Stimulated activated CD4-positive, alpha-beta T cell treated with anti-CD3 and anti-CD28 coated beads, Interleukin-12 subunit alpha, Interleukin-12 subunit beta, amount 100 ng/mL, for 48 hours (primary cell): ENCODE data around the gene ZNF544.

Experiments
- DNase-seq, 3 donors: peaks; one replicate each; pipeline ENCODE4 v3.0.0-alpha.2; 2020; ENCODE audit warnings: low read depth in 2 of 3, low spot score in 1 of 3

The ZNF544 gene

DNA sequence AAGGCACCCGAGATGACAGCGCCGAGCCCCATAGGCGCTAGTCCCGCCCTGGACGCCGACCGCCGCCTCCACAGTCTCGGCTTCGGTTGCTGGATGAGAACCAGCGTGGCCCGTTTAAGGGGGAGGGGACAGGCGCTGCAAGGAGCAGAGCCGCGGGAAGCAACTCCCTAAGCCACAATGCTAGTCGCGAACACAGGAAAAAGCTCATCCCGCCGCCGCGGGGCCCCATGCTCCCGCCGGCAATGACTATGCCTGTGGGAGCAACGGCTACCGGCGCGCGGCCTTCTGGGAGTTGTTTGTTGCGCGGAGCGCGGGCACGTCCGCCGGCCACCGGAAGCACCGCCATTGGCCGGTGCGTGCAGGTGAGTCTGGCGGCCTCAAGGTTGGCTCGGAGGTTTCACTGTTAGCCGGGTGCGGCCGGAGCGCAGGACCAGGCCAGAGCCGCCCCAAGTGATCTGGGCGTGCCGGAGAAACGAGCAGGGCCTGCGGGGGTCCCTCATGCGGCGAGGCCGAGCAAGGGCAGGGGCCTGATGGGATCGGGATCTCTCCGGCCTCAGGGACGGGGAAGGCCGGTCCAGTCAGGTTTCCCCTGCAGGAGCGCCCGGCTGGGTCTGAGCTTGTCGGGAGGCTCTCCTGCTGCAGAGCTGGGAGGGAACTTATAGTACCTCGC is at the start of gene ZNF544:
Gene ZNF544 (plus strand): TSS at position 330 of the 670 bp plus-strand sequence. CDS start 15,110 bp downstream, outside the sequence.
- peak; percentile 52 to 73 (median 53) for DNase-seq

DNA sequence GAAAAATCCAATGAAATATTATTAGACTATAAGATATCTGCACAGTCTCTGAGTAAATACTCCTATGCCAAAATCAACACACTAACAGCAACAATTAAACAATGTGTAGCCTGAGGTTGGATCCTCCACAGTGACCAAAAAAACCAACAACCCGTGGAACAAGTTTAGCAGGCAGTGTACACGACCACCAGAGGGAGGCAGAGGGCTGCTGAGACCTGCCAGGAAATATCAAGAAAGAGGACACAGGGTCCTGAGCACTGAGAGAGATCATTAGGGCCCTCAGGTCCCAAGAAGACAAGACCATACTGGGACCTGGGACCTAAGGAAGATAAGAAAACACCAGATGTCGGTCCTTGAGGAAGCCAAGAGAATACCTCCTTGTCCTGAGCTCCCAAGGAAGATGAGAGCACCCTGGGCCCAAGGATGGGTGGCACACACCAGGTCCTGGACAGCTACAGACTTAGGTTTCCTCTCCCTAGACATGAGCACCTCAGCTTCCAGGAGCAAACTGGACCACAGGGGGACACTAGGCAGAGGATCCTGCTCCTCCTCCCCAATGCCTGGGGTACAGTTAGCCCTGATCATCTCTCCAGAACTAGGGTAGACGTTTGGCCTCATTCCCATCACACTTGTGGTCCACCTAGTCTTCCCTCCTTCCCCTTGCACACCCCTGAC is 46.7 kb upstream of the ZNF544 start:
- DNase-seq = peak; percentile 40 to 58 (median 49)

DNA sequence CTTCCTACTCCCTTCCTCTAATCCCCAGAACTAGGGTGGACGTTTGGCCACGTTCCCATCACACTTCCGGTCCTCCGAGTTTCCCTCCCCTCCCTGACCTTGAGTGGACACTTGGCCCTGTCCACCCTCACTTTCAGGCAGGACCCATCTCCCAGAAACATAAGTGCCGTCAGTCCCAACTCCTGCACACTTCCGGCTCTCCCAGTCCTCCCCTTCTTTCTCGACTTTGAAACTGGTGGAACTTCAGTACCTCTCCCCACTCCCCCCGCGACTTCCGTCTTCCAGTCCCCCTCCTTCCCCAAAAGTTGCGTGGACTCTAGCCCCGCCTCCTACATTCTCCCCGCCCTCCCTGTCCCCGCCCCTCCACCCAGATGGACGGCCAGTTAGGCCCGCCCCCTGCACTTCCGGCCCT is 46.1 kb upstream of the ZNF544 start:
- DNase-seq = peak in 2 of 3 donors; percentile 79 to 80

DNA sequence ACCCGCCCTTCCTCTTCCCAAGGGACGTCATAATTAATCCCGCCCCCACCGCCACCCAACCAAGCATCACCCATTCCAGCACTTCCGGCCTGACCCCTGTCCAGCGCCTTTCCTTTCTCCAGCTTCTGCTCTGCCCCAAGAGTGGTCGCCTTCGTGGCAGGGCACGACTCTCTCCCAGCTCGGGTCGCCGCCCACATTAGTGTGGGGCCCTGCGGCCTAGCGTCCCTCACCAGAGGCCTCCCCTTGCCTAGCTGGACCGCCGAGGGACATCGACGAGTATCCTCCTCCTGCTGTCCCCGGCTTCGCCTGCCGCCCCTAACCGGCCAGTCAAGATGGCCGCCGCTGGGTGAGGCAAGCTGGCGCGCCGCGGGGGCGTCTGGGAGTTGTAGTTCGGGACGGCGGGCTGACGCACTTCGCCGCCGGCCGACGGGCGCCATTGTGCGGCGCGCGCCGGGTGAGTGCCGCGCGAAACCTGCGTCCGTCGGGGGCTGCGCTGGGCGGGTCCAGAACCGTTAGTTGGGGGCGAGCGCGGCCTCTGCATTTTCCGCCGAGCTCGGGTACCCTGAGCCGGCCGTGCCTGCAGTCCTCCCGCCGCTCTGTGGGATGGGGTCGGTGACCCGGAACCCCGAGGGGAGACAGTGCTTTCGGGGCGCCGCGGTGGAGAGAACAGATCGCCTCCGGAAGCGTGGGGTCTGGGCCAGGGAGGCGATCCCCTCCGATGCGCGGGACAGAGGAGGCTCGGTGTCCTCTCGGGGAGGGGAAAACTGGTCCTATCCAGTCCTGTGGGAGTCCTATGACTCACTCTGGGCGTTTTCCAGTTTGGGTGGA is 45.5 kb upstream of the ZNF544 start, which contains the start of gene ZNF274:
Gene ZNF274 (plus strand): TSS at position 73 of the 828 bp plus-strand sequence. CDS start 905 bp downstream, outside the sequence.
- DNase-seq = peak; percentile 87 to 94 (median 89)

DNA sequence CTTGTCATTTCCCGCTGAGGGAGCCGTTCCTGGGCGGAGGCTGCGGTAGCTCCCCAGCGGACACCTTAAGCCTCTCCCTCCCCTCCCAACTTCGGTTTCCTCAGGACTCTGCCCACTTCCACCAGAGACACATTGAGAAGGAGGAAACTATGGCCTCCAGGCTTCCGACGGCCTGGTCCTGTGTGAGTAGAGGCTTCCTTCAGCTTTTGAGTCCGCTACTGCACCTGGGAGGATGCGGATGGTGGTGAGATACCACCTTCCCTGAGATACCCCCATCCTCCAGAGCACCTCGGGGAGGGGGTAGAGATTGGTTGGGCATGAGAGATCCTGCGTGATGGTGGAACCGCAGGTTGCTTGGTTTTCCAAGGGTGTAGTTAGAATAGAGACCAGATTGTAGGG is 44.9 kb upstream of the ZNF544 start:
- no peak for DNase-seq

DNA sequence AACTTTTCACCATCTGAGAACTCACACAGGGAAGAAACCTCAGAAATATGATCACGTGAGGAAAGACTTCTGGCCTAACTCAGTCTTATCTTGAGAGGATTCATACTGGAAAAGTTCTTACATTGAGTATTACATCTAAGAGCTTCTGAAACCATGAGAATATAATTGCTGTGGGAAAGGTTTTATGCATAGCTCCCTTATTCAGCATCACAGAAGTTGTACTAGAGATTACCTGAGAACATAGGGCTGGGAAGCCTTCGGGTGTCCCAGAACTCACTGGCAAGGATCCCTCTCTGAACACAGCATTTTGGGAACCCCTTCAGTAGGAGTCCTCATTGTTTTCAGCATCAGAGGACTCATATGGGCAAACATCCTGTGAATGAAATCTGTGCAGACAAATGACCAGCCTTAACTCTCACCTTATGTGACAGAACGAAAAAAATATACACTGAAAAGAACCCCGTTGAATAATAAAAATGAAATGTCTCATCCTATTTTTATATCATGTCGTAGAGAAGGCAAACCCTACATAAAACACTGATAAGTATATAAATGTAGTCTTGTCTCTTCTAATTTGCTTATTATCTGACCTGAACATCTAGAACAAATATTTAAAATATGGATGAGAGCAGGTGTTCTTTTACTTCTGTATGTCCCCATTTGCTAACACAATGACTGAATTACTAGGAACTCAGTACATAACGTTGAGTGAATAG is 31.7 kb upstream of the ZNF544 start:
- peak in 1 of 3 donors; percentile 3 for DNase-seq

DNA sequence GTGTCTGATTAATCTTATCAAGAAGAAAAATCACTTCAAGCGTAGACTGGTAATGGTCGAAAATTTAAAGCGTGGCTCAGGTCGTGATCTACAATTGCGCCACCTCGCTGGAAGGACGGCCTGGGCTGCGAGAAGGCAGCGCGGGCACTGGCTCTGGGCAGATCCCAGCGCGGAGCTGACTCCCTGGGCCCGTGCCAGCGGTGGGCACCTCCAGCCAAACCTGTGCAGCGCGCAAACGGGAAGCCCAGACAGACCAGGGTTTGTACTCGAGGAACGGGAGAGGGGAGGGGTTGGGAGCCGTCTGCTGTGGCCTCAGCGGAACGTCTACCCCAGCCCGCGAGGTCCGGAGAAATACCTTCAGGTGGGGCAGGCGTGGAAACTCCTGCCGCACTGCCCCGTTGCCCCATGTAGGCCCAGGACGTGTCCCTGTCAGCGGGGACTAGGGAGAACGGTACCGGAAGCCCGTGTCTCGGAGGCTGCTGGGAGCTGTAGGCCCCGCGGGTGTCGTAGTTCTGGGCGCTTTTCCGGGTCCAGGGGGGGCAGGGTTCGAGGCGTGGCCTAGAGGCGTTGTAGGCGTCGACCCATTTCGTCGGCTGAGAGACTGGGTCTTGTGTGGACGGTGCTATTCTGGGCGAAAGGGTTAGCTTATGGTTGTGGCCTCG is 24.8 kb upstream of the ZNF544 start:
- DNase-seq = no peak

DNA sequence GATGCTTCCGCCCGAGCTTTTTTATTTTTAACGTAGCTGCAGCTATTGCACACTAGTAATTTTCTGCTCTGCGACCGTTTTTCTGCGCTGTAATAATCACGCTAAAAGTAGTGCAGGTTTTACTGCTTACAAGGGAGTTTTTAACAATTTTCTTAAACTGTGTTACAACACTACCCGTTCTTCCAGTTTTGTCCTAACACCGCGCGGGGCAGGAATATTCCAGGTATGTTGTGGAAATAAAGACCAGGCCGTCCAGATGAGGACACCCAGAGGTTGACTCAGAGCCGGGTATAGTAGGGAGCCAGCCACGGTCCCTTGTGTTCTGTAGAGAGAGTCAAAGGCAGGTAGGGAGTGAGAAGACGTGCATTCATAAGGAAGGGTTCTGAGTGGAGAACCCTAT is 24.1 kb upstream of the ZNF544 start:
- DNase-seq = no peak

DNA sequence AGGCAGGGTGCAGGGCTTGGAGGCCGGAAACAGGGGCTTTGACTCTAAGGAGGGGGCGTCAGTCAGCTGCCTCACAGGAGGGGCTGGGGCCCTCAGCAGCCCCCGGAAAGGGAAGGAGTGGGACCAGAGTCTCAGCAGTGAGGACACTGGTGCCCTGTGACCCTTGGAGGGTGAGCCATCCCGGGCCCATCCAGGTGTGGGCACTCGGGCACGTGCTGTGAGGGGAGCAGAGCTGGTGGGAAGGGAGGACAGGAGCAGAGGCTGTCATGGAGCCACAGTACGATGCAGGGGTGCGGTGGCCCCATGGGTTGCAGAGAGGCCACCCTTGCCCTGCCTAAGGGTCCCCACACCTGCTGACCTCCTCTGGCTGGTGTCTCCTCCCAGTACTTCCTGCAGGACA is 19.1 kb upstream of the ZNF544 start:
- no peak for DNase-seq

DNA sequence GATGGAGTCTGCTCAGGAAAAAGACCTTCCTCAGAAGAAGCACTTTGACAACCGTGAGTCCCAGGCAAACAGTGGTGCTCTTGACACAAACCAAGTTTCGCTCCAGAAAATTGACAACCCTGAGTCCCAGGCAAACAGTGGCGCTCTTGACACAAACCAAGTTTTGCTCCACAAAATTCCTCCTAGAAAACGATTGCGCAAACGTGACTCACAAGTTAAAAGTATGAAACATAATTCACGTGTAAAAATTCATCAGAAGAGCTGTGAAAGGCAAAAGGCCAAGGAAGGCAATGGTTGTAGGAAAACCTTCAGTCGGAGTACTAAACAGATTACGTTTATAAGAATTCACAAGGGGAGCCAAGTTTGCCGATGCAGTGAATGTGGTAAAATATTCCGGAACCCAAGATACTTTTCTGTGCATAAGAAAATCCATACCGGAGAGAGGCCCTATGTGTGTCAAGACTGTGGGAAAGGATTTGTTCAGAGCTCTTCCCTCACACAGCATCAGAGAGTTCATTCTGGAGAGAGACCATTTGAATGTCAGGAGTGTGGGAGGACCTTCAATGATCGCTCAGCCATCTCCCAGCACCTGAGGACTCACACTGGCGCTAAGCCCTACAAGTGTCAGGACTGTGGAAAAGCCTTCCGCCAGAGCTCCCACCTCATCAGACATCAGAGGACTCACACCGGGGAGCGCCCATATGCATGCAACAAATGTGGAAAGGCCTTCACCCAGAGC is 16.2 kb upstream of the ZNF544 start:
- DNase-seq = no peak

DNA sequence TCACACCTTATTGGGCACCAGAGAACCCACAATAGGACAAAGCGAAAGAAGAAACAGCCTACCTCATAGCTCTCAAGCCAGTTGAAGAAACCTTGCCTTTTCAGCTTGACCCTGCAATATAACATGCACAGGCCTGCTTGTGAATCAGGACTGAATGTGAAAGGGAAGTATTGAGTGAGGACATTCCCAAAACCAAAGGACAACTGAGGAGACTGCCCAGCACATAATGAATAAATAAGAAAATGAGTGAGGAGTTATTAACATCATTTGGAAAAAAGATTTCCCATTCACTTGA is 15.7 kb upstream of the ZNF544 start:
- DNase-seq = no peak

DNA sequence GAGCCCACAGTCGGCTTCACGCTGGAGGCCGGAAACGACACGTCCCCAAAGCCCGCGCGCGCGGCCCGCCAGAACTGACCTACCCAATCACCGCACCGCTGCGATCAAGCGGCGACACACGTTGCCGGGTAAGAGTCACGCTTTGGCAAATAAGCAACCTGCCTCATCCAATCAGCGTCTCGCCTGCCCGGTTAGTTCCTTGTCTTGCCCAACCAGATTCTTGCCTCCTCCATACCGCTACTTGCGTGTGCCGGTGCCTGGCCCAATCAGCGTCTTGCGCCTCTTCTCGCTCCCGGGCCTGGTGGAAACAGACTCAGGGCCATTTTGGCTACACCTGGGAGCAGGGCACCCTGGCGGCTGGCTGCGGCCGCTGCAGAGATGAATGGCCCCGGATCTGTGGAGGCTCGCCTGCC is 11.6 kb upstream of the ZNF544 start:
- no peak for DNase-seq

DNA sequence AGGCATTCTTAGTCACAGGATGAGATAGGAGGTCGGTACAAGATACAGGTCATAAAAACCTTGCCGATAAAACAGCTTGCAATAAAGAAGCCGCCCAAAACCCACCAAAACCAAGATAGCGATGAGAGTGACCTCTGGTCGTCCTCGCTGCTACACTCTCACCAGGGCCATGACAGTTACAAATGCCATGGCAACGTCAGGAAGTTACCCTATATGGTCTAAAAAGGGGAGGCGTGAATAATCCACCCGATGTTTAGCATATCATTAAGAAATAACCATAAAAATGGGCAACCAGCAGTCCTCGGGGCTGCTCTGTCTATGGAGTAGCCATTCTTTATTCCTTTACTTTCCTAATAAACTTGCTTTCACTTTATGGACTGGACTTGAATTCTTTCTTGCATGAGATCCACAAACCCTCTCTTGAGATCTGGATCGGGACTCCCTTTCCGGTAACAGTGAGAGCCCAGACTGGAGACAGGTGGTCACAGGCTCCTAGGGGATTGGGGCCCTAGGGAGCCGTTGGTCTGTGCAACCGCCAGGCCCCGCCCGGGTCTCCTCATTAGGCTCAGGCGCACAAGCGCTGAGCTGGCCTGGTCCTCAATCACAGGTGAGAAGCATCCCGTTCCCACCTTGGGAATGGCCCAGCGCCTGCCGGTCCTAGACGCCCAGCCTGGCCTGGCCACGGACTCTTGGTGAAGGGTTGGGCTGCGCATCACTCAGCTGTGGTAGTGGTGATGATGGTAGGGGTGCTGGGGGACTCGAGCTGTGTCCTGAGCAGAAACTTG is 10.9 kb upstream of the ZNF544 start:
- DNase-seq = no peak

DNA sequence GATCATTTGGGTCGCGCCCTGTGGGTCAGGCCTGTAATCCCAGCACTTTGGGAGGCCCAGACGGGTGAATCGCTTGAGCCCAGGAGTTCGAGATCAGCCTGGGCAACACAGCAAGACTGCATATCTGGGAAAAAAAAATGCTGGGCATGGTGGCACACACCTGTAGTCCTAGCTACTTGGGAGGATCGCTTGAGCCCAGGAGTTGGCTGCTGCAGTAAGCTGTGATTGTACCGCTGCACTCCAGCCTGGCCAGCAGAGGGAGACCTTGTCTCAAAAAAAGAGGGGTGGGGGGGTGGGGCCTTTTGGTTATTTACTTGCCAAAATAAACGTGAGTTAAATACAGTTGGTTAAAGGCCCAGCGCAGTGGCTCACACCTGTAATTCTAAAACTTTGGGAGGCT is 9.8 kb upstream of the ZNF544 start:
- peak; percentile 11 to 28 (median 26) for DNase-seq

DNA sequence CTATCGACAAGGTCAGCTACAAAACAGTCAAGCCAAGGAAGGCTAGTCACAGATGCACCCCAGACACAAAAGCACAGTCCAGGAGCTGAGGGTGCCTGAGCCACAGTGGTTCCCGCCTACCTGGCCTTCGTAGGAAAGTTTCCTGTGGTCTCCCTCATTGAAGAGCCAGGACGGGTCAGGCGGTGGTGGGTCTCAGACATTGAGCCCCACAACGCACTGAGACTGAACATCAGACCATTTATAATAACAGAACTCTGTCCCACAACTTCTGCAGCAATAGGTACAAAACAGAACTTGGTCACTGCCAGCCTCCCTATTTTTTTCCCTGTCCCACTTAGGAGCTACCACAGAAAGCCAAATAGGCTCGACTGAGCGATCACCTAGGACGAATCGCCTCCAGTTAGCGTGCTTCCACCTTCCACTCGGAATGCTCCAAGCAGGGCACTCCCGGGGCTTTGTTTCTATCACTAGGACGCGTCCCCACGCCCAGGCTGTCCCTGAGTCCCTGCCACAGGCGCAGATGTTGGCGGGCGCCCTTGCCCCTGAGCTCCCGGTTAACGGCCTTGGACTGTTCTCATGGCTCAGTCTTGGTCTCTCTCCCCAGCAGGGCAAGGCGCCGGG is 640 bp upstream of the ZNF544 start:
- peak in 1 of 3 donors; percentile 1 for DNase-seq

DNA sequence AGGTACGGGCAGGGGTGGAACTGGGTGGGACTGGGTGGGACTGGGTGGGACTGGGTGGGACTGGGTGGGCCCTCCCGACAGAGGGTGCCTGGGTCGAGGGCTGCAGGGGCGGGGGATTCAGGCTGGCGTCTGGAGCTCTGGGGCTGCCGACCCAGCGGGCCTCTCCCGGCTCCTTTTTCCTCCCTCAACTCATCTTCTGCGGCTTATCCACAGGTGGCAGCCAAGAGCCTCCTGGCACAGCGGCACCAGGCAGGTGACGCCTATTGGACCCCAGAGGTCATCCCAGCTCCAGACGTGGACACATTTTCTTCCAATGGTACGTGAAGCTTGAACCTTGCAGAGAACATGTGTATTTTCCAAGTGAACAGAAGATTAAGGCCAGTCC is 533 bp downstream of the ZNF544 start:
- peak in 2 of 3 donors; percentile 8 to 10 for DNase-seq

DNA sequence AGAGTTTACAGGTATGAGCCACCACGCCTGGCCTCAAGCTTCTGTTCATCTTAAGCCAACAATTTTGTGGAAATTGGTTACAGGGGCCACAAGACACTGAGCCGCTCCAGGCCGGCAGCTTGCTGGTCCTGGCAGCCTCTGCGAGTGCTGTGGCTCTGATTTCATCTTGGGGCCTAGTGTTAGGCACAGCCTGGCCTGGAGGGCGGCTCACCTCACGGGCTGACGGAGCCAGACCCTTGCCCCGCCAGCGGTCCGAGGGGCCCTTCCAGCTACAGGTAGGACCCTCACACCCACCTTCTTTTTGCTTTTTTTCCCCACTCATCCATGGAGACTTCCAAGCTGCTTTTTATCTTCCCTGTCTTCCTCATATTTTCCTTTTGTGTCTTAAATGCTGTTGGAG is 8.6 kb downstream of the ZNF544 start:
- no peak for DNase-seq

DNA sequence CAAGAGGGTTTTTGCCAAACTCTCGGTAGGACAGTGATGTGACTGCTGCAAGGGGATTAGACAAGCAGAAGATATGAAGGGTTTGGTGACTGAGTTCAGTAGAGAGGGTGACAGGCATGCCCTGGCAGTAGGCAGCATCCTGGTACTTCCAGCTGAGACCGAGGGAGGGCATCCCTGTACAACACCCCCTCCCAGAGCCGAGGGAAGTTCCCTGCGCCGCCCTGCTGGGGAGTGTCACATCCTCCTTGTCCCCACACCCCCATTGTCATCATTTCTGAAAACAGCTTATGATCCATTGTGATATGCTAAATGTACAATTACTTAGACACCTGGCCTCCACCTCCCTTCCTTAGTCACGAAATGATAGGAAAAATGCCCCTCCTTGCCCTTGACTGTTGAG is 14.6 kb downstream of the ZNF544 start:
- DNase-seq = no peak

DNA sequence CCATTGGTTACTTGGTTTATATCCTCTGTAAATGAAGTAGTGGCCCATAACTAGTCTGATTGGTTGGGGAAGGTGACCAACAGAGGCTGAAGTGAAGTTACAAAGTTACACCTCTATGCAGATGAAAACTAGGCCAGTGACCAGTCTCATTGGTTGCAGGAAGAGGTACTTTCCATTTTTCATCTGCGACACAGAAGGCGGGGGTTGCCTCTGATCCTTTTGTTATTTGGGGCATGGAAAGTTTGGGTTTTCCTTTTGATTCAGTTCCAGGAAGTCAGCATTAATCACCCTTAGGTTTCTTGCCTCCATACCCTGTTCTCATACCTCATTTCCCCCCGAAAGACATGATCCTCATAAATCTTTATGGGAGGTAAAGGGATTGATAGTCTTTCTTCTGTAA is 20.2 kb downstream of the ZNF544 start:
- no peak for DNase-seq
